D721Med (cell line): Measurements from ENCODE around the gene CDKAL1.

Experiments
- DNase-seq: peaks from one replicate; pipeline ENCODE4 v3.0.0; 2011; ENCODE audit warnings: low spot score; ENCODE audit not compliant: insufficient read length
- FAIRE-seq: peaks from 2 replicates; lab custom pipeline; 2011; peaks lifted over from hg19 to GRCh38; lab: Jason Lieb, UNC
- CTCF ChIP-seq: IDR thresholded peaks from 2 replicates; pipeline ENCODE4 v1.5.1; 2012; ENCODE audit warnings: mild to moderate bottlenecking, control low read depth; ENCODE audit not compliant: insufficient read depth; ENCODE audit errors: missing control alignments

Gene CDKAL1

GRCh38 chr6:20793174-20793573, 258.9 kb downstream of the CDKAL1 start:
- TF ChIP-seq CTCF = no peak
- FAIRE-seq (no peak), DNase-seq (no peak)

GRCh38 chr6:20797597-20797996, 263.3 kb downstream of the CDKAL1 start:
- TF ChIP-seq CTCF = no peak
- FAIRE-seq (no peak), DNase-seq (no peak)

GRCh38 chr6:20800229-20800628, 266.0 kb downstream of the CDKAL1 start:
- FAIRE-seq (no peak), DNase-seq (no peak)
- no peak for TF ChIP-seq CTCF

- TF ChIP-seq CTCF = no peak
- DNase-seq (no peak), FAIRE-seq (no peak)
These were observed 266.4 kb downstream of the CDKAL1 start for GRCh38 chr6:20800653-20801052.

- no peak for FAIRE-seq
- TF ChIP-seq CTCF = no peak
- no peak for DNase-seq
These were observed 267.3 kb downstream of the CDKAL1 start for GRCh38 chr6:20801595-20801994.

GRCh38 chr6:20802596-20802995, 268.3 kb downstream of the CDKAL1 start:
- no peak for DNase-seq
- FAIRE-seq = peak; percentile 53
- TF ChIP-seq CTCF = no peak

GRCh38 chr6:20805021-20805420, 270.8 kb downstream of the CDKAL1 start:
- no peak for TF ChIP-seq CTCF
- DNase-seq (no peak), FAIRE-seq (no peak)
